Measurements from ENCODE around the gene MEF2C.

The MEF2C gene

GRCh38 chr5:88876714-88877113 lies 6.3 kb downstream of the MEF2C start:
- H3K27ac ChIP-seq (ENCODE audit: low read length), result no peak overlapping the region
- H3K4me1 ChIP-seq (ENCODE audit: control insufficient read depth, low read depth, low read length), result no peaks in the 10 kb centered on the region
- H3K27me3 ChIP-seq (ENCODE audit: control insufficient read depth, insufficient read depth, low read length), result peaks cover 3% of the 10 kb centered on the region
- H3K9me3 ChIP-seq (ENCODE audit: control insufficient read depth, low read depth, low read length), result no peaks in the 10 kb centered on the region
- no peak overlapping the region for H3K9ac ChIP-seq (ENCODE audit: low read length)
- no peak overlapping the region for H3K4me3 ChIP-seq (ENCODE audit: low read length)
- no peaks in the 10 kb centered on the region for H3K36me3 ChIP-seq (ENCODE audit: control insufficient read depth, low read depth, low read length)

GRCh38 chr5:88875341-88876234 lies 7.4 kb downstream of the MEF2C start:
- no peak overlapping the region for H3K9ac ChIP-seq (ENCODE audit: low read length)
- H3K4me3 ChIP-seq (ENCODE audit: low read length), result no peak overlapping the region
- H3K27ac ChIP-seq (ENCODE audit: low read length), result no peak overlapping the region
- no peaks in the 10 kb centered on the region for H3K9me3 ChIP-seq (ENCODE audit: control insufficient read depth, low read depth, low read length)
- no peaks in the 10 kb centered on the region for H3K36me3 ChIP-seq (ENCODE audit: control insufficient read depth, low read depth, low read length)
- H3K4me1 ChIP-seq (ENCODE audit: control insufficient read depth, low read depth, low read length), result no peaks in the 10 kb centered on the region
- no peaks in the 10 kb centered on the region for H3K27me3 ChIP-seq (ENCODE audit: control insufficient read depth, insufficient read depth, low read length)

GRCh38 chr5:88873447-88873846 lies 9.5 kb downstream of the MEF2C start:
- Histone ChIP-seq H3K27me3 (ENCODE audit: control insufficient read depth, insufficient read depth, low read length) (no peaks in the 10 kb centered on the region), H3K9ac (ENCODE audit: low read length) (no peak overlapping the region), H3K4me1 (ENCODE audit: control insufficient read depth, low read depth, low read length) (no peaks in the 10 kb centered on the region), H3K9me3 (ENCODE audit: control insufficient read depth, low read depth, low read length) (no peaks in the 10 kb centered on the region), H3K27ac (ENCODE audit: low read length) (no peak overlapping the region), H3K4me3 (ENCODE audit: low read length) (no peak overlapping the region), H3K36me3 (ENCODE audit: control insufficient read depth, low read depth, low read length) (no peaks in the 10 kb centered on the region)

- Histone ChIP-seq H3K4me3 (ENCODE audit: low read length) (no peak overlapping the region), H3K36me3 (ENCODE audit: control insufficient read depth, low read depth, low read length) (no peaks in the 10 kb centered on the region), H3K4me1 (ENCODE audit: control insufficient read depth, low read depth, low read length) (no peaks in the 10 kb centered on the region), H3K27ac (ENCODE audit: low read length) (no peak overlapping the region), H3K9ac (ENCODE audit: low read length) (no peak overlapping the region), H3K9me3 (ENCODE audit: control insufficient read depth, low read depth, low read length) (no peaks in the 10 kb centered on the region), H3K27me3 (ENCODE audit: control insufficient read depth, insufficient read depth, low read length) (no peaks in the 10 kb centered on the region)
These were observed 10.0 kb downstream of the MEF2C start for GRCh38 chr5:88872971-88873370.

- H3K9ac ChIP-seq (ENCODE audit: low read length), result no peak overlapping the region
- no peaks in the 10 kb centered on the region for H3K27me3 ChIP-seq (ENCODE audit: control insufficient read depth, insufficient read depth, low read length)
- no peak overlapping the region for H3K4me3 ChIP-seq (ENCODE audit: low read length)
- H3K4me1 ChIP-seq (ENCODE audit: control insufficient read depth, low read depth, low read length), result no peaks in the 10 kb centered on the region
- H3K27ac ChIP-seq (ENCODE audit: low read length), result no peak overlapping the region
- H3K9me3 ChIP-seq (ENCODE audit: control insufficient read depth, low read depth, low read length), result no peaks in the 10 kb centered on the region
- no peaks in the 10 kb centered on the region for H3K36me3 ChIP-seq (ENCODE audit: control insufficient read depth, low read depth, low read length)
These were observed 12.7 kb downstream of the MEF2C start for GRCh38 chr5:88870285-88870684.

GRCh38 chr5:88868468-88869068 lies 14.4 kb downstream of the MEF2C start:
- H3K9ac ChIP-seq (ENCODE audit: low read length), result no peak overlapping the region
- no peaks in the 10 kb centered on the region for H3K9me3 ChIP-seq (ENCODE audit: control insufficient read depth, low read depth, low read length)
- no peaks in the 10 kb centered on the region for H3K4me1 ChIP-seq (ENCODE audit: control insufficient read depth, low read depth, low read length)
- H3K27ac ChIP-seq (ENCODE audit: low read length), result no peak overlapping the region
- no peak overlapping the region for H3K4me3 ChIP-seq (ENCODE audit: low read length)
- H3K27me3 ChIP-seq (ENCODE audit: control insufficient read depth, insufficient read depth, low read length), result no peaks in the 10 kb centered on the region
- no peaks in the 10 kb centered on the region for H3K36me3 ChIP-seq (ENCODE audit: control insufficient read depth, low read depth, low read length)

- no peak overlapping the region for H3K27ac ChIP-seq (ENCODE audit: low read length)
- H3K4me3 ChIP-seq (ENCODE audit: low read length), result no peak overlapping the region
- H3K27me3 ChIP-seq (ENCODE audit: control insufficient read depth, insufficient read depth, low read length), result no peaks in the 10 kb centered on the region
- no peaks in the 10 kb centered on the region for H3K4me1 ChIP-seq (ENCODE audit: control insufficient read depth, low read depth, low read length)
- no peaks in the 10 kb centered on the region for H3K36me3 ChIP-seq (ENCODE audit: control insufficient read depth, low read depth, low read length)
- H3K9ac ChIP-seq (ENCODE audit: low read length), result no peak overlapping the region
- H3K9me3 ChIP-seq (ENCODE audit: control insufficient read depth, low read depth, low read length), result no peaks in the 10 kb centered on the region
These were observed 15.3 kb downstream of the MEF2C start for GRCh38 chr5:88867638-88868037.

GRCh38 chr5:88863523-88863922 lies 19.5 kb downstream of the MEF2C start:
- no peaks in the 10 kb centered on the region for H3K36me3 ChIP-seq (ENCODE audit: control insufficient read depth, low read depth, low read length)

GRCh38 chr5:88862547-88863175 lies 20.3 kb downstream of the MEF2C start:
- Histone ChIP-seq H3K4me1 (ENCODE audit: control insufficient read depth, low read depth, low read length) (no peaks in the 10 kb centered on the region), H3K9me3 (ENCODE audit: control insufficient read depth, low read depth, low read length) (no peaks in the 10 kb centered on the region), H3K9ac (ENCODE audit: low read length) (no peak overlapping the region), H3K4me3 (ENCODE audit: low read length) (no peak overlapping the region), H3K27me3 (ENCODE audit: control insufficient read depth, insufficient read depth, low read length) (no peaks in the 10 kb centered on the region), H3K36me3 (ENCODE audit: control insufficient read depth, low read depth, low read length) (no peaks in the 10 kb centered on the region), H3K27ac (ENCODE audit: low read length) (no peak overlapping the region)

More at GRCh38 chr5:88863523-88863922, 19.5 kb downstream of the MEF2C start:
- Histone ChIP-seq H3K27me3 (ENCODE audit: control insufficient read depth, insufficient read depth, low read length) (no peaks in the 10 kb centered on the region), H3K4me3 (ENCODE audit: low read length) (no peak overlapping the region), H3K27ac (ENCODE audit: low read length) (no peak overlapping the region), H3K4me1 (ENCODE audit: control insufficient read depth, low read depth, low read length) (no peaks in the 10 kb centered on the region), H3K9me3 (ENCODE audit: control insufficient read depth, low read depth, low read length) (no peaks in the 10 kb centered on the region), H3K9ac (ENCODE audit: low read length) (no peak overlapping the region)

GRCh38 chr5:88861231-88861630 lies 21.8 kb downstream of the MEF2C start:
- Histone ChIP-seq H3K9ac (ENCODE audit: low read length) (no peak overlapping the region), H3K27me3 (ENCODE audit: control insufficient read depth, insufficient read depth, low read length) (no peaks in the 10 kb centered on the region), H3K9me3 (ENCODE audit: control insufficient read depth, low read depth, low read length) (no peaks in the 10 kb centered on the region), H3K36me3 (ENCODE audit: control insufficient read depth, low read depth, low read length) (no peaks in the 10 kb centered on the region), H3K27ac (ENCODE audit: low read length) (no peak overlapping the region), H3K4me1 (ENCODE audit: control insufficient read depth, low read depth, low read length) (no peaks in the 10 kb centered on the region), H3K4me3 (ENCODE audit: low read length) (no peak overlapping the region)

- Histone ChIP-seq H3K4me1 (ENCODE audit: control insufficient read depth, low read depth, low read length) (no peaks in the 10 kb centered on the region), H3K9ac (ENCODE audit: low read length) (no peak overlapping the region), H3K36me3 (ENCODE audit: control insufficient read depth, low read depth, low read length) (no peaks in the 10 kb centered on the region), H3K27ac (ENCODE audit: low read length) (no peak overlapping the region), H3K9me3 (ENCODE audit: control insufficient read depth, low read depth, low read length) (no peaks in the 10 kb centered on the region), H3K27me3 (ENCODE audit: control insufficient read depth, insufficient read depth, low read length) (no peaks in the 10 kb centered on the region), H3K4me3 (ENCODE audit: low read length) (no peak overlapping the region)
These were observed 22.5 kb downstream of the MEF2C start for GRCh38 chr5:88860501-88860900.

All from iPS-18a (cell line).